Stimulated activated naive B cell treated with anti-CD40 and anti-IgM and Interleukin-4, amounts not matched to agents 10 μg/mL and 1 μg/mL and 100 μg/mL, for 72 hours (primary cell): ENCODE measurements around the gene UBE3C.

Experiments
- ATAC-seq, 2 donors: fragments of 150-1000 bp; cut with Tn5 transposase; replicated peaks; 2 replicates each; pipeline ENCODE4 v1.10.0; 2021; ENCODE audit warnings: moderate library complexity in 1 of 2
- DNase-seq: peaks from one replicate; pipeline ENCODE4 v3.0.0; 2021
- H3K27ac Mint-ChIP-seq: one replicate; pipeline ENCODE4 v1.8.0; 2022; ENCODE audit warnings: mild to moderate bottlenecking, mixed read lengths
- H3K27me3 Mint-ChIP-seq, 2 donors: one replicate each; pipeline ENCODE4 v1.8.0; 2022; ENCODE audit warnings: mixed read lengths in 2 of 2
- H3K36me3 Mint-ChIP-seq, 2 donors: one replicate each; pipeline ENCODE4 v1.8.0; 2022; ENCODE audit warnings: mixed read lengths in 2 of 2, mild to moderate bottlenecking in 1 of 2
- H3K4me1 Mint-ChIP-seq, 2 donors: one replicate each; pipeline ENCODE4 v1.8.0; 2022; ENCODE audit warnings: mixed read lengths in 2 of 2, mild to moderate bottlenecking in 1 of 2
- H3K4me3 Mint-ChIP-seq, 2 donors: one replicate each; pipeline ENCODE4 v1.8.0; 2022; ENCODE audit warnings: mild to moderate bottlenecking in 2 of 2, mixed read lengths in 2 of 2, moderate library complexity in 1 of 2
- H3K9me3 Mint-ChIP-seq, 2 donors: one replicate each; pipeline ENCODE4 v1.8.0; 2022; ENCODE audit warnings: mixed read lengths in 2 of 2, mild to moderate bottlenecking in 1 of 2

UBE3C gene

DNA sequence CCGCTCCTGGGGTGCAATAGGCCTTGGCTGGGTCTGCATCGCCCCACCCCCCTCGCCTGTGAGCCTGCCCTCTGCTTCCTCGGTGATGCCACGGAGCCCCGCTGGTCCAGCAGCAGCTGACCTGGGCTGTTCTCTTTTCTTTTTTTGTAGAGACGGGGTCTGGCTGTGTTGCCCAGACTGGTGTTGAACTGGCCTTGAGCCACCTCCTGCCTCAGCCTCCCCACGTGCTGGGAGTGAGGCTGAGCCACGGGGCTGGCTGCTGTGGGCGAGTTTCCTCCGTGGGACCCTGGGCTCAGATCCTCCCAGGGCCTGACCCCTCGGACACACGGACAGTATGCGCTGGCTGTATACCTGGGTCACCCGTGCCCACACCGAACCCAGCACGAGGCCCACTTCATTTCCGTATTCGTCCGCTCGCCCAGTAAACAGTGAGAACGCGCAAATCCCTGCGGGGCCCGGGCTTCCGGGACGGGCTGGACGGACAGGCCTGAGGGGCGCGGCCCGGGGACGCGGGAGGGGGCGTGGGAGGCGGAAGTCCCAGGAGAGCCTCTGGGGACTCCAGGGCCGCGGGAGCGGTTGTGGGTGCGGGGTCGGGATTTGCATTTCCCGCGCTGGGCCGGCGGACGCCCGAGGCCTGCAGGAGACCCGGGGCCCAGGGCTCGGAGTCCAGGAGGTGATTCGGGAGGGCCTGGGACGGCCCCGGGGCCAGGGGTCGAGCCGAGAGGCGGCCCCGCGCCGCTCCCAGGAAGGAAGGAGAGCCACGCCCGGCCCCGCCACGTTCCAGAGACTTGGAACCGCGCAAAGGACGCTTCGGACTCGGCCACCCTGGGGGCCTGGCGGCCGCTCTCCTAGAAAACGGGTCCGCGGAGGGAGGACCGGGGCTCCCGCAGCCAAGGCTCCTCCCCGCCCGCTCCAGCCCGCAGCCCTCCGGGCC is 140.3 kb downstream of the UBE3C start:
- ATAC-seq = peak; percentile 43 to 44

DNA sequence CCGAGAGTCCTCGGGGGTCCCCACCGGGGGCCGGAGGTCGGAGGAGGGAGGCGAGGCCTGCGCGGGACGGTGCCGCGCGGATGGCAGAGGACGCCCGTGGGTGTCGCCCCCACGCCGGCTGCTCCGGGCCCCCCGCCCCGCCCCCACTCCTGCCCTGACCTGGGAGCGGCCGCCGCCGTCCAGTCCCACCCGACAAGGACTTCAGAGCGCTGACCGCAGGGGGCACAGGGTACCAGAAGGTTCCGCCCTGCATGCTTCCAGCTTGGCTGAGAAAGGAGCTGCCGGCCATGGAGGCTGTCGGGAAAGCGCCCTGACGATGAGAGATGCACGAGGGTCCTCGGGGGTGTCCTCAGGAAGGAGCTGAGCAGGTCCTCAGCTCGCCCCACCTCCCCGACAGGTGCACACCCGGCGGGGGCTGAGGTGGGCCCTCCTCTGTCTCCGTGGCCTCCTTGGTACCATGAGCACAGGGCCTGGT is 141.1 kb downstream of the UBE3C start:
- peaks cover 0 to 6% of the 10 kb centered on the region in 2 donors for H3K9me3 Mint-ChIP-seq
- peak overlapping the region in 1 of 2 donors; percentile 55 for H3K4me3 Mint-ChIP-seq
- H3K4me1 Mint-ChIP-seq = peaks cover 4% of the 10 kb centered on the region in 2 donors
- no peak for DNase-seq
- ATAC-seq = no peak
- peaks cover 0 to 2% of the 10 kb centered on the region in 2 donors for H3K36me3 Mint-ChIP-seq
- H3K27ac Mint-ChIP-seq = no peak overlapping the region
- H3K27me3 Mint-ChIP-seq = peaks cover 16 to 41% of the 10 kb centered on the region in 2 donors

More for the DNA sequence above, 140.3 kb downstream of the UBE3C start:
- Mint-ChIP-seq H3K27ac (peak overlapping the region; percentile 56), H3K9me3 (peaks cover 0 to 2% of the 10 kb centered on the region in 2 donors), H3K36me3 (peaks cover 0 to 2% of the 10 kb centered on the region in 2 donors), H3K4me3 (peak overlapping the region; percentile 43 to 53), H3K27me3 (peaks cover 16 to 41% of the 10 kb centered on the region in 2 donors), H3K4me1 (peaks cover 4 to 7% of the 10 kb centered on the region in 2 donors)
- DNase-seq = no peak

DNA sequence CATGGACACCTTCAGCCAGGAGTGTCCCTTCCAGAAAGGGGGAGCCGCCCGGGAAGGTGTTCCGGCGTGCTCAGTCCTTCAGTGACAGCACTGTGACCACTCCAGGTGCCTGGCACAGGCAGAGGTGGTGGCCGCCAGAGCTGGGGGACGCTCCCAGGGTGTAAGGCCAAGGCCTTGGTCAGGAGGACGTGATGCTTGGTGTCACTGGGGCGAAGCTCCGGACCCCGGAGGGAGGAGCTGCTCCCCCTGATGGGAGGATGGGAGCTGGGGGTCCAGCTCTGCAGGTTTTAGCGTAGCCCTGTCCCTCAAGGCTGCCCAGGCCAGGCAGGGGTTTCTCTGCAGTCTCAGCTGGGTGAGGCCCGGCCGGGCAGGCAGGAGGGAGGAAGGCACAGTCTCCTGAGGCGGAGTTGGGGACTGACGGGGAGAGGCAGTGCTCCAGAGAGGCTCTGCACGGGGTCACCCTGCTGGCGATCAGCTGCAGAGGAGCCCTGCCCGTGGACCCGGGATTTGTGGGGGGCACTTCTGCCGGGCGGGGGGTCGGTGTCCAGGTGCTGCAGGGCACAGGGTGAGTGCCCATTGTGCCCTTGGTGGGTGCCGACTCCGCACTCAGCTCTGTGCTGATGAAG is 141.6 kb downstream of the UBE3C start:
- DNase-seq (no peak), ATAC-seq (no peak)
- no peak overlapping the region for H3K4me3 Mint-ChIP-seq
- H3K9me3 Mint-ChIP-seq = peaks cover 0 to 6% of the 10 kb centered on the region in 2 donors
- peaks cover 4% of the 10 kb centered on the region in 2 donors for H3K4me1 Mint-ChIP-seq
- H3K36me3 Mint-ChIP-seq = peaks cover 0 to 2% of the 10 kb centered on the region in 2 donors
- peaks cover 16 to 41% of the 10 kb centered on the region in 2 donors for H3K27me3 Mint-ChIP-seq
- no peak overlapping the region for H3K27ac Mint-ChIP-seq

DNA sequence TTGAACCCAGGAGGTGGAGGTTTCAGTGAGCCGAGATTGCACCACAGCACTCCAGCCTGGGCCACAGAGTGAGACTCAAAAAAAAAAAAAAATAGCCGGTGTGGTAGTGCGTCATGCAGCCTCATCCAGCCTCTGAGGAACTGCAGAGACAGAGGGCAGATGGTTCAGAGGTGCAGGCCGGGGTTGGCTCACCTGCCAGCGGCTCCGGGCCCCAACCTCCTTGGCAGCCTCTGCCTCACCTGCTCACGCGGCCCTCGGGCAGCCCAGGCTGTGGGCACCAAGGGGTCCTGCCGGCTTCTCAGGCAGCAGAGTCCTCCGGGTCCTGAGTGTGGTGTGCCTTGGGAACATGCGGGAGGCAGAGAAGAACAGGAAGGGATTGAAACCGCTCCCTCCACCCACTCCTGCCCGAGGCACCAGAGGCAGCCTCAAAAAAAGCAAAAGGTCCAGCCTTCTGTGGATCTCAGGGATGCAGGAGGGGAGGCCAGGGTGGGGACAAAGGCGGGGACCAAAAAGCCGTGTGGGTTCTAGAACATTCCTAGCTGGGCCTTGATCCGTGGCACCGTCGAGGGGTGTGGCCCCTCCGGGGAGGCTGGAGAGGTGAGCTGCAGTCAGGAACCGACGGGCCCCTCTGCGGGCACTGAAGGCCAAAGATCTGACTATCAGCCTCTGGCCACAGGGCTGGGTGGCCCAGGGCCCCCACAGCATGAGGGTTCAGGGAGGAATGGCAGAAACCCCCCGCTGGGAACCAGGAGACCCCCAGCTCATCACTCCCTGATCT is 142.7 kb downstream of the UBE3C start:
- H3K36me3 Mint-ChIP-seq = peaks cover 0 to 2% of the 10 kb centered on the region in 2 donors

DNA sequence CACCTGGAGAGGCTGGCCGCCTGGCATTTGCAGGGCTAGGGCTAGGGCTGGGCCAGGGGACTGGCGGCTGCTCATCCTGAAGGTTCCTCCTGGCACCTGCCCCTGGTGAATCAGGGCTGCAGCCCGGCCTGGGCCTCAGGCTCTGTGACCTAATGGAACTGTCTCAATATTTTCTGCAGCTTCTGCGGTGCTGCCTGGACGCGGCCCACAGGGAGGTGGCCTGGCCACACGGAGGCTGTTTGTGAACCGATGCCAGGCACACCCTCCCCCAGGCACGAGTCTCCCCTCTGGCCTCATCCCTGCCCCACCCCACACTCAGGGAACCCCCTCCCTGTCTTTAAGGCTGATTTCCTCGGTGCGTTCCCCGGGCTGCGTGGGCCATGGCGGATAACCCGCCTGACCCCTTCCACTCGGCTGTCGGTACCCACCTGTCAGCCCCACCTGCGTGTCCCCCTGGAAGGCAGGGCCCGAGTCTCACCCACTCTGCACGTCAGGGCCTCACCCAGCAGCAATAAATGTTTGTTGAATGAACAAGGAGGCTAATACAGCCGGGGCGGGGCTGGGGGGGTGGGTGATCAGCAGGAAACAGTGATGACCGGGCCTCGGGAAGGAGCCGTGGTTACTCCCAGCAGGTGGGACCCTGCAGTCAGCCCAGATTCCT is 143.5 kb downstream of the UBE3C start:
- peaks cover 0 to 2% of the 10 kb centered on the region in 2 donors for H3K36me3 Mint-ChIP-seq
- ATAC-seq = no peak
- peaks cover 0 to 6% of the 10 kb centered on the region in 2 donors for H3K9me3 Mint-ChIP-seq
- H3K27ac Mint-ChIP-seq = no peak overlapping the region
- peaks cover 0 to 2% of the 10 kb centered on the region in 2 donors for H3K4me1 Mint-ChIP-seq
- H3K4me3 Mint-ChIP-seq = no peak overlapping the region
- H3K27me3 Mint-ChIP-seq = peaks cover 16 to 39% of the 10 kb centered on the region in 2 donors
- no peak for DNase-seq

More for the DNA sequence above, 142.7 kb downstream of the UBE3C start:
- Mint-ChIP-seq H3K27ac (no peak overlapping the region), H3K4me1 (peaks cover 2 to 3% of the 10 kb centered on the region in 2 donors), H3K9me3 (peaks cover 0 to 6% of the 10 kb centered on the region in 2 donors), H3K4me3 (no peak overlapping the region), H3K27me3 (peaks cover 16 to 41% of the 10 kb centered on the region in 2 donors)
- DNase-seq (no peak), ATAC-seq (no peak)

DNA sequence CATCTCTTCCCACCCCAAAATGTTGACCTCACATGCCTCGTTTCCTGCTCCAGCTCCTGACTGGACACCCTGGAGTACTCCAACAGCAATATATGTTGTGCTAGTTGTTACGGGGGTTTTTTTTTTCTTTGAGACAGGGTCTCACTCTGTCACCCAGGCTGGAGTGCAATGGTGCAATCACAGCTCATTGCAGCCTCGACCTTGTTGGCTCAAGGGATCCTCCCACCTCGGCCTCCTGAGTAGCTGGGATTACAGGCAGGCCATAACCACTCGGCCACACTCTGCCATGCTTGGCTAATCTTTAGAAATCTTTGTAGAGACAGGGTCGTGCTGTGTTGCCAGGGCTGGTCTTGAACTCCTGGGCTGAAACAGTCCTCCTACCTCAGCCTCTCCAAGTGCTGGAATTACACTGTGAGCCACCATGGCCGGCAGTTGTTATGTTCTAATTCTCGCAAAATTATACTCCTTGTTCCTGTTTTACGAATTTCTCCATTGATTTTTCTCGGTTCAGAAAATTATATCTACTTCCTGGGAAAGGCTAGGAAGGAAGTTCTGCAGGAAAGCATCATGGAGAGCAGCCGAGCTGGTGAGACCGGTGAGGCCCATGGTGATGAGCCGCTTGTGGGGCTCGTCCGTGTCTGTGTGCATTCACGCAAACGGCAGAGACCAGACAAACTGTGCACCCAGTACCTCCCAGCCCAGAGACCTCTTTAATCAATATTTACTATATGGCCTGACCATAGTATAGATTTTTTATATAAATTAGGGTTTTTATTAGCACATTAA is 145.7 kb downstream of the UBE3C start:
- Mint-ChIP-seq H3K27ac (no peak overlapping the region), H3K4me3 (no peak overlapping the region), H3K9me3 (peaks cover 0 to 6% of the 10 kb centered on the region in 2 donors), H3K36me3 (peaks cover 0 to 2% of the 10 kb centered on the region in 2 donors), H3K4me1 (peaks cover 0 to 3% of the 10 kb centered on the region in 2 donors), H3K27me3 (peaks cover 12 to 26% of the 10 kb centered on the region in 2 donors)
- no peak for DNase-seq
- no peak for ATAC-seq

DNA sequence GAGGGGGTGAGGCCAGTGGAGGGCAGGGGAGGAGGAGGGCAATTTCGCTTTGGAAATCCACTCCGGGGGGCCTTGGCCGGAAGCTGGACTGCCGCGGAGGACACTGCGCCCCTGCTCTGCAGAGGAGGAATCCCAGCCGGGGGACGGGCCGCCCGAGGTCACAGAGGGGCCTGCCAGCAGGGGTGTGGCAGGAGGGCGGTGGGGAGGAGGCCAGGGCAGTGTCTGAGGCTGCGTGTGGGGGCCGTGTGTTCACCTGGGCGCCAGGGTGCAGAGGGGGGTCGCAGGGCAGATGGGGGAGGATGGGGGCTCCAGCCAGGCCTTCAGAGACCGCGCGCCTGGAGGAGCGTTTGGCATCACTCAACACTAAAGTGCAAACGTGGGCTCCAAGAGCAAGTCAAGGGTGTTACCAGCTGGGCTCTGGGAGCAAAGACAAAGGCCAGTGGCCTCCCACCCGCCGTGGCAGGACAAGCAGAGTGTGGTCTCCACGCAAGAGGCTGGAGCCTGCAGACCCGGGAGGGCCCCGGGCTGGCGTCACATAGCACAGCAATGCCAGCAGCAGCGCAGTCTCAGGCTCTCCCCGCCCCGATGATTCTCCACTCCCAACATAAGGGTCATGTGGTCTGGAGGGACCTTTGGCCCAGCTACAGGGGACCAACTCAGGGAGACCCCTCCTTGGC is 152.8 kb downstream of the UBE3C start:
- Mint-ChIP-seq H3K4me3 (no peak overlapping the region), H3K27ac (no peak overlapping the region), H3K4me1 (peaks cover 0 to 3% of the 10 kb centered on the region in 2 donors), H3K27me3 (peaks cover 0 to 6% of the 10 kb centered on the region in 2 donors), H3K36me3 (no peaks in the 10 kb centered on the region), H3K9me3 (no peaks in the 10 kb centered on the region)
- ATAC-seq (no peak), DNase-seq (no peak)

DNA sequence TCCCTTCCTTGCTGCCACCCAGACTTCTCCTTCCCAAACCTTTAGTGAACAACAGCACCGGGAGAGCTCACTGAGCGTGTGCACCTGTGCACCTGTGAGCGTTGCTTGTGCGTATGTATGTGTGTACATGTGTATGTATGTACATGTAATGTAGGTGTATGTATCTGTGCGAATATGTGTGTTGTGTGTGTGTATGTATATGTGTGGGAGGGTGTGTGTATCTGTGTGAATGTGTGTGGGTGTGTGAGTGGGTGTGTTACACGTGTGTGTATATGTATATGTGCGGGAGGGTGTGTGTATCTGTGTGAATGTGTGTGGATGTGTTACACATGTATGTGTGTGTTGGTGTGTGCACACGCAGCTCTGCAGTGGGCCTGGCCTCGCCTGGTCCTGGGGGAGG is 153.5 kb downstream of the UBE3C start:
- H3K4me3 Mint-ChIP-seq = no peak overlapping the region
- no peak overlapping the region for H3K27ac Mint-ChIP-seq
- H3K4me1 Mint-ChIP-seq = peaks cover 0 to 6% of the 10 kb centered on the region in 2 donors
- no peak for ATAC-seq
- no peaks in the 10 kb centered on the region for H3K9me3 Mint-ChIP-seq
- no peak for DNase-seq
- peaks cover 4 to 5% of the 10 kb centered on the region in 2 donors for H3K27me3 Mint-ChIP-seq
- no peaks in the 10 kb centered on the region for H3K36me3 Mint-ChIP-seq

DNA sequence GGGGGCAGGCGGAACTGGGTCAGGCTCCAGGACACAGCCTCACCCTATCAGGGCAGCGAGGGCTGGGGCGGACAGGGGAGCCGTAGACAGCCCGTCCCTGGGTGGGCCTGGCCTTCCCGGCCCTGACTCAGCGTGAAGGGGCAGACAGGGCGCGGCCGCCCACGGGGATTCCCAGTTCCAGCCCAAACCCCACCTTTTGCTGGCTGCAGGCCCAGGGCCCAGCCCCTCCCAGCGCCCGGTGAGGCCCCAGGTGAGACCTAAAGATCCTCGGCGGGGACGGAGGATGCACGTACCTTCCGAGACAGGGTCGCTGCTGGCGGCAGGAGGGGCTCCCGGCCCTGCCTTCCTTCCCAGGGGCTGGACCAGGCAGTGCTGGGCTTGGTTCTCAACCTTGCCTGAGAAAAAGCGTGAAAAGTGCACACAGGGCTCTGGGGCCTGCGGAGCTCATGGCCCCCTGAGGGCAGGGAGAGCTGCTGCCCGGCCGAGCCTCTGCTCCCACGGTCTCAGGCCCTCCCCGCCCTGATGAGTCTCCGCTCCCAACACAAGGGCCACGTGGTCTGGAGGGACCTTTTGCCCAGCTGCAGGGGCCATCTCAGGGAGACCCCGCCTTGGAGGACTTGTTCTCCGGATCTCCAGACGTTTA is 154.2 kb downstream of the UBE3C start:
- no peaks in the 10 kb centered on the region for H3K36me3 Mint-ChIP-seq
- no peak overlapping the region for H3K27ac Mint-ChIP-seq
- ATAC-seq = no peak
- H3K27me3 Mint-ChIP-seq = peaks cover 0 to 4% of the 10 kb centered on the region in 2 donors
- H3K4me3 Mint-ChIP-seq = no peak overlapping the region
- H3K4me1 Mint-ChIP-seq = peaks cover 0 to 7% of the 10 kb centered on the region in 2 donors
- DNase-seq = no peak
- H3K9me3 Mint-ChIP-seq = no peaks in the 10 kb centered on the region

DNA sequence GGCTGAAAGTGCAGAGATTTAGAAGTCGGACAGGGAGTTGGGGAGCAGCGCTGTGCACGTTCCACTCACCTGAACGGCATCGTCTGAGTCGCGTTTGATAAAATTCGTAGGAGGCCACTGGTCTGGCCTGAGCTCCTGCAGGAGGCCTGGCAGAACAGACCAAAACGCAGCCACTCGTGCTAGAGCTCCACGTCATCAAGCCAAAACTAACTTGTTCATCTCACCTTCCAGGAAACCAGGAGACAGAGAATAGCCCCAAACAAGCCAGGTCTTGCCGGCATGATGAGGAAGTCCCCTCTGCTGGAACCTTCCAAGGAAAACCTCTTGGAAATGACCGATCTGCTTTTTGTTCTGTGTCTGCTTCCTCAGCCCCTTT is 154.7 kb downstream of the UBE3C start:
- Mint-ChIP-seq H3K4me1 (peaks cover 0 to 4% of the 10 kb centered on the region in 2 donors), H3K36me3 (no peaks in the 10 kb centered on the region), H3K27me3 (peaks cover 0 to 4% of the 10 kb centered on the region in 2 donors), H3K27ac (no peak overlapping the region), H3K9me3 (no peaks in the 10 kb centered on the region), H3K4me3 (no peak overlapping the region)
- DNase-seq (no peak), ATAC-seq (no peak)

DNA sequence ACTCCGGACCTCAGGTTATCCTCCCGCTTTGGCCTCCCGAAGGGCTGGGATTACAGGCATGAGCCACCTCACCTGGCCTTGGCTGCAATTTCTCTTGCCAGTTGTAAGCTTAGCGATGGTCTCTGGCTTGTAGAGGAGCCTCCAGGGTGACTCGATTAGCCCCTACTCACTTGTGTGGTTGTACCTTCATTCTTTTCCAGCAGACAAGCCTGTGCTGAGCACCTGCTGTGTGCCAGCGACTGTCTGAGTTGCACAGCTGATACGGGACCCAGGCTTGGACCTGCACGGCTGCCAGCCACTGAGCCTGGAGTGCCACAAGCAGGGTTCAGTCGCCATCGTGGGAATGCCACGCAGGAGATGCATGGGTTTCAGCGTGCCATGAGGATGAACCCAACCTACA is 156.0 kb downstream of the UBE3C start:
- Mint-ChIP-seq H3K4me3 (no peak overlapping the region), H3K27me3 (peaks cover 0 to 13% of the 10 kb centered on the region in 2 donors), H3K9me3 (peaks cover 0 to 6% of the 10 kb centered on the region in 2 donors), H3K4me1 (peaks cover 10 to 14% of the 10 kb centered on the region in 2 donors), H3K27ac (peak overlapping the region; percentile 26), H3K36me3 (no peaks in the 10 kb centered on the region)
- DNase-seq (no peak), ATAC-seq (no peak)

DNA sequence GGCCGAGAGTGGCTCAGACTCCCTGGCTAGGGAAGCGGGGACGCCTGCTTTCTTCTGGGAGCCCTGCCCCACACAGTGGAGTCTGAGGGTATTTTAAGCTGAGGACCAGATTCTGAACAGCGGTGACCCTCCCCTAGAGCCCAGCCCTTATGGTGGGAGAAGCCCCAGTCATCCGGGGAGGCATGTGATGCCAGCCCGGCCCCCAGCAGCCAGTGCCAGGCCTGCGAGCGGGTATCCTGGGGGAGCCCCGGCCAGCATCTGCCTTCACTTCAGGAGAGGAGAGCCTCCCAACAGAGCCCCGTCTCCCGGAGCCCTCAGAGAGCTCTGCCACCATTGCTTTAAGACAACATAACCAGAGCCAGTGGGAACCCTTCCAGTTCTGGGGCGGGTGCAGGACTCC is 156.6 kb downstream of the UBE3C start:
- peaks cover 10 to 14% of the 10 kb centered on the region in 2 donors for H3K4me1 Mint-ChIP-seq
- ATAC-seq (no peak), DNase-seq (no peak)
- H3K9me3 Mint-ChIP-seq = peaks cover 0 to 6% of the 10 kb centered on the region in 2 donors
- no peaks in the 10 kb centered on the region for H3K36me3 Mint-ChIP-seq
- no peak overlapping the region for H3K27ac Mint-ChIP-seq
- no peak overlapping the region for H3K4me3 Mint-ChIP-seq
- peaks cover 0 to 13% of the 10 kb centered on the region in 2 donors for H3K27me3 Mint-ChIP-seq
